ENCODE results near the gene GPSM1. TPM values are rescaled to one million over a fixed set of nuclear protein-coding genes. Genes with fewer than 3 reads are reported as not detected.

GPSM1 gene
- total RNA-seq, 1 experiment from 2014 or later = 24.7 TPM

DNA sequence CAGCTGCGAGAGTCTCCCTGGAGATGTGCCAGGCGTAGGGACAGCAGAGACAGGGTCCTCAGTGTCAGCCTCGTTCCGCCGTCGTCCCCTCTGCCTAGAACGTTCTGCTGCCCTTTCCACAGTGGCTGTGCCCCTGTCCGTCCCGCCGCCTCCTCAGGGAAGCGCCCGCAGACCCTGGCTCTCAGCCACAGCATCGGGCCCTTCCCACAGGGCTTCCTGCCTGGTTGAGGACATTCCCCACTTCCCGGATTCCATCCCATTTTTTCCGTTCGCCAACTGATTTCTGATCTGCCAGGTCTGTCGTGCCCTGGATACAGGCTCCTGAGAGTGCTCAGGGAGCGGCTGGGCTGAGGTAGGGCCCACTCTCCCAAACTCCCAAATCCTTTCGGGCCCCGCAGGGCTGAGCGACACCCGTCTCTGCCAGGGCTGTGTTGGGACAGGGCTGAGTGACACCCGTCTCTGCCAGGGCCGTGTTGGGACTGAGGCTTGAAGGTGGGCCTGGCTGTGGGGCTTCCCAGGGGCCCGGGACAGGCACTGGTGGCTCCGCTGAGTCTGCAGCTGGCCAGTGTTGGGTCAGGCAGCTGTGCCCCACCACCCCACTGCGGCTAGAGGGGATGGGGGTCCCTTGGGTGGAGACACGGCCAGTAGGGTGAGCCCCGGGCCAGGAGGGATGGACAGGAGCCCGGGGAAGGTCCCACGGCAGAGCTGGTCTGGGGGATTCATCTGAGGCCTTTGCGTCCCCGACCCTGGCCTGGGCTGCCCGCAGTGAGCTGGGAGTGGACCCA is 20.3 kb downstream of the GPSM1 start:
- Mint-ChIP-seq H3K27me3 (ENCODE audit: low read depth) (no peaks in the 10 kb centered on the region; the same call in 1 of the 2 replicates), H3K9me3 (no peaks in the 10 kb centered on the region), H3K4me3 (no peak overlapping the region), H3K4me1 (peaks cover 3 to 17% of the 10 kb centered on the region in 2 experiments; a peak in 2 of 4 replicates), H3K27ac (no peak overlapping the region), H3K36me3 (ENCODE audit: insufficient read depth in 1 of 3, low read depth in 3 of 3) (no peaks in the 10 kb centered on the region)
- no CpG with 5 or more reads among the region's 34 CpGs for WGBS (ENCODE audit: extremely low coverage, insufficient read length, low lambda C conversion rate)
- Histone ChIP-seq H3K14ac (ENCODE audit: insufficient read depth, low read length) (no peak overlapping the region; the same call in 1 of the 2 replicates), H3K9ac (ENCODE audit: extremely low read depth, insufficient read length, low read length) (no peak overlapping the region), H4K20me1 (ENCODE audit: control insufficient read depth, insufficient read depth, insufficient read length) (no peaks in the 10 kb centered on the region), H2BK5ac (ENCODE audit: insufficient read length, low read length) (no peak overlapping the region), H3T11ph (ENCODE audit: low read length) (no peak overlapping the region), H4K8ac (replicated peaks; ENCODE audit: insufficient read length, low read depth, low read length) (no peak overlapping the region), H2AK5ac (ENCODE audit: insufficient read length, low read length) (no peak overlapping the region), H2BK120ac (ENCODE audit: low read depth, low read length, poor library complexity, severe bottlenecking) (no peak overlapping the region), H3K18ac (ENCODE audit: insufficient read length, low read depth, low read length) (no peak overlapping the region), H3K27me3 (ENCODE audit: insufficient read depth, low read length) (no peaks in the 10 kb centered on the region), H3K9me3 (ENCODE audit: control insufficient read depth, low read depth, low read length) (no peaks in the 10 kb centered on the region), H3K4me1 (ENCODE audit: insufficient read depth, low read length) (no peaks in the 10 kb centered on the region), H3K23ac (ENCODE audit: insufficient read length, low read depth, low read length) (no peak overlapping the region), H3K4ac (ENCODE audit: low read depth, low read length) (no peak overlapping the region), H2BK12ac (ENCODE audit: insufficient read length, low read depth, low read length) (no peak overlapping the region), H4K5ac (ENCODE audit: insufficient read length, low read depth, low read length) (no peak overlapping the region), H2AFZ (ENCODE audit: low read length) (no peak overlapping the region), H3K23me2 (ENCODE audit: insufficient read length, low read depth, low read length, poor library complexity, severe bottlenecking) (no peaks in the 10 kb centered on the region), H3K4me2 (ENCODE audit: insufficient read depth, insufficient read length, low read length) (no peak overlapping the region), H3K56ac (ENCODE audit: insufficient read length, low read depth, low read length) (no peak overlapping the region), H2BK20ac (ENCODE audit: low read depth, low read length, poor library complexity, severe bottlenecking) (no peak overlapping the region), H2BK15ac (ENCODE audit: low read depth, low read length) (no peak overlapping the region), H3K79me1 (ENCODE audit: insufficient read depth, low read depth, low read length, poor library complexity, severe bottlenecking) (no peaks in the 10 kb centered on the region), H4K91ac (ENCODE audit: insufficient read length, low read depth, low read length) (no peak overlapping the region), H3K79me2 (ENCODE audit: insufficient read depth, low read length) (no peaks in the 10 kb centered on the region), H3K27ac (ENCODE audit: insufficient read length, low read depth, low read length) (no peak overlapping the region)
- no peak for DNase-seq
- TF ChIP-seq, protein P1, sequence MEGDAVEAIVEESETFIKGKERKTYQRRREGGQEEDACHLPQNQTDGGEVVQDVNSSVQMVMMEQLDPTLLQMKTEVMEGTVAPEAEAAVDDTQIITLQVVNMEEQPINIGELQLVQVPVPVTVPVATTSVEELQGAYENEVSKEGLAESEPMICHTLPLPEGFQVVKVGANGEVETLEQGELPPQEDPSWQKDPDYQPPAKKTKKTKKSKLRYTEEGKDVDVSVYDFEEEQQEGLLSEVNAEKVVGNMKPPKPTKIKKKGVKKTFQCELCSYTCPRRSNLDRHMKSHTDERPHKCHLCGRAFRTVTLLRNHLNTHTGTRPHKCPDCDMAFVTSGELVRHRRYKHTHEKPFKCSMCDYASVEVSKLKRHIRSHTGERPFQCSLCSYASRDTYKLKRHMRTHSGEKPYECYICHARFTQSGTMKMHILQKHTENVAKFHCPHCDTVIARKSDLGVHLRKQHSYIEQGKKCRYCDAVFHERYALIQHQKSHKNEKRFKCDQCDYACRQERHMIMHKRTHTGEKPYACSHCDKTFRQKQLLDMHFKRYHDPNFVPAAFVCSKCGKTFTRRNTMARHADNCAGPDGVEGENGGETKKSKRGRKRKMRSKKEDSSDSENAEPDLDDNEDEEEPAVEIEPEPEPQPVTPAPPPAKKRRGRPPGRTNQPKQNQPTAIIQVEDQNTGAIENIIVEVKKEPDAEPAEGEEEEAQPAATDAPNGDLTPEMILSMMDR (conservative IDR thresholded peaks at IDR 0.05) = no peak
